Spleen (tissue), 11 donors: Measurements from ENCODE around the gene PAK1. TPM values are rescaled to one million over a fixed set of nuclear protein-coding genes. Genes with fewer than 3 reads are reported as not detected.

Experiments used
- DNase-seq: peaks from one replicate; pipeline ENCODE4 v3.0.0-alpha.2; 2020
- H3K27ac ChIP-seq, 8 donors: fragments of 200-600 bp; sonication (generic) in 7 of 8; 1 replicate in 4 of 8; 2 replicates in 4 of 8; pipeline versions ENCODE4 v1.5.0 to v1.8.0; 2016 to 2021; ENCODE audit warnings: inconsistent platforms in 4 of 8, mild to moderate bottlenecking in 4 of 8, moderate library complexity in 1 of 8
- H3K27me3 ChIP-seq, 7 donors: fragments of 200-600 bp; sonication (generic) in 6 of 7; replicated peaks in 1 of 7; 1 replicate in 4 of 7; 2 replicates in 3 of 7; pipeline versions ENCODE4 v1.5.0 to v1.8.0; 2016 to 2021; ENCODE audit warnings: inconsistent platforms in 3 of 7, mild to moderate bottlenecking in 1 of 7
- H3K36me3 ChIP-seq, 6 donors: fragments of 200-600 bp; sonication (generic) in 5 of 6; 1 replicate in 4 of 6; 2 replicates in 2 of 6; pipeline versions ENCODE4 v1.5.0 to v1.8.0; 2016 to 2021; ENCODE audit warnings: inconsistent platforms in 2 of 6
- H3K4me1 ChIP-seq, 6 donors: fragments of 200-600 bp; sonication (generic) in 5 of 6; 1 replicate in 3 of 6; 2 replicates in 3 of 6; pipeline versions ENCODE4 v1.5.0 to v1.8.0; 2016 to 2021; ENCODE audit warnings: inconsistent platforms in 3 of 6
- H3K4me3 ChIP-seq, 8 donors: fragments of 200-600 bp; sonication (generic) in 7 of 8; 1 replicate in 4 of 8; 2 replicates in 4 of 8; pipeline versions ENCODE4 v1.5.0 to v1.8.0; 2016 to 2021; ENCODE audit warnings: inconsistent platforms in 4 of 8, mild to moderate bottlenecking in 4 of 8, moderate library complexity in 2 of 8
- H3K9me3 ChIP-seq, 8 donors: fragments of 200-600 bp; sonication (generic) in 7 of 8; 1 replicate in 4 of 8; 2 replicates in 4 of 8; pipeline versions ENCODE4 v1.5.0 to v1.8.0; 2016 to 2021; ENCODE audit warnings: inconsistent platforms in 4 of 8
- CTCF ChIP-seq, 11 experiments: fragments of 200-600 bp in 7 of 11; fragments of 450-650 bp in 4 of 11; sonication (generic) in 4 of 11; IDR thresholded peaks in 8 of 11; conservative IDR thresholded peaks in 3 of 11; 1 replicate in 7 of 11; 2 replicates in 4 of 11; pipeline versions ENCODE4 v1.4.0 to v1.8.0; 2016 to 2021; ENCODE audit warnings: antibody characterized with exemption in 11 of 11, inconsistent platforms in 4 of 11, mild to moderate bottlenecking in 1 of 11
- POLR2A ChIP-seq, 3 donors: fragments of 450-650 bp; IDR thresholded peaks; one replicate each; pipeline ENCODE4 v1.5.1; 2017; ENCODE audit warnings: antibody characterized with exemption in 3 of 3, mild to moderate bottlenecking in 1 of 3
- POLR2AphosphoS5 ChIP-seq, 3 donors: sonication (generic); formaldehyde crosslinking; IDR thresholded peaks; one replicate each; pipeline ENCODE4 v1.5.1; 2017; ENCODE audit warnings: antibody characterized with exemption in 3 of 3
- WGBS, 5 donors: extraction: QIAGEN DNeasy Blood & Tissue Kit in 3 of 5; methylation state at CpG; one replicate each; pipeline versions ENCODE4 v1.1.5 to v1.1.7; 2013 to 2018; 5-methylcytosine and 5-hydroxymethylcytosine counted together
- intact Hi-C: fragments of 100-400 bp; cut with DNase I; formaldehyde crosslinking; loops from one replicate; pipeline ENCODE4 v1.15.0; 2023; ENCODE audit warnings: low total_unique reads
- polyA plus RNA-seq, 3 donors: library from polyadenylated mRNA; stranded (reverse); fragments of 200-250 nt; gene quantifications; one replicate each; pipeline ENCODE4 v1.2.1, GENCODE V29; 2013
- total RNA-seq, 7 donors: library from RNA; depleted of rRNA in 3 of 7; stranded (reverse); fragments of >200 nt in 3 of 7; fragmentation: NEBNext Ultra II Directional in 4 of 7; extraction: Animal tissue kit (Norgen Biotek cat#: 25700) in 4 of 7; gene quantifications; one replicate each; pipeline versions ENCODE4 v1.1.0 to v1.2.1, GENCODE V29; 2016 to 2021
- donor health status: healthy with polysubstance abuse.
- donor health status: DM: no; HTN: no; CAD: no; lungs with moderate emphysema.
- donor health status: DM: no; HTN: no; CAD: no.
- donor health status: Bipolar disorder and iron deficiency.
- donor health status: healthy.
- donor health status: DM: no; HTN: no; CAD: no.
- donor health status: DM: yes; HTN: yes; CAD: no.

Gene PAK1
- total and polyA plus RNA-seq, 10 donors: 9.3 to 76.5 (median 37.5) TPM

GRCh38 chr11:77278595-77279506 is 195.0 kb downstream of the PAK1 start:
- intact Hi-C loops: no loop called here
- TF ChIP-seq POLR2A (IDR thresholded peaks at IDR 0.05) (no peak), POLR2AphosphoS5 (IDR thresholded peaks at IDR 0.05) (no peak), CTCF (IDR thresholded peaks at IDR 0.05 in 8 of 11, conservative IDR thresholded peaks at IDR 0.05 in 3 of 11) (no peak)
- 30 to 60% (median 51%) methylated on average over 2 of the region's 2 CpGs for WGBS, 5 donors
- Histone ChIP-seq H3K27me3 (no peaks in the 10 kb centered on the region), H3K9me3 (peaks cover 0 to 8% (median 0%) of the 10 kb centered on the region in 8 donors), H3K4me1 (no peaks in the 10 kb centered on the region), H3K36me3 (no peaks in the 10 kb centered on the region), H3K4me3 (no peak overlapping the region), H3K27ac (peak overlapping the region in 2 of 8 donors; percentile 9 to 44)
- no peak for DNase-seq

DNA sequence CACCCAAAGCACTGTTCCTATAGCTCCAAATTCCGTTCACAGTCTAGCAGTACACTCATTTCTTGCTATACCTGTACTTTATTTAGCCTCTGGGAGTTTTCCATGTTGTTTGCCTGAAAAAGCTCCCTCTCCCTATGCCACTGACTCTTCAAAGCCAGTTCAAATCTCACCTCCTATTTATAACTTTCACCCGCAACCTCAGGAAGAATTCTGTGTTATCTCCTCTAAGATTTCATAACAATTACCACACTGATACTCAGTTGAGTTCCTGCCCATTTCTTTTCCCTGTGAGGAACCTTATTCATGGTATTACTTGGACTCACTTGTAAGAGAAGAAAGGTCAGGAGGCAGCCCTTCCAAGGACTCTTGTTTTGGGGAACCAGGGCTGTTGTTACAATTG is 197.6 kb downstream of the PAK1 start:
- WGBS, 5 donors: 74 to 94% (median 77%) methylated on average over 2 of the region's 2 CpGs

More for the DNA sequence above, 197.6 kb downstream of the PAK1 start:
- Histone ChIP-seq H3K27ac (no peak overlapping the region), H3K27me3 (no peaks in the 10 kb centered on the region), H3K4me1 (no peaks in the 10 kb centered on the region), H3K36me3 (no peaks in the 10 kb centered on the region), H3K4me3 (no peak overlapping the region), H3K9me3 (peaks cover 0 to 8% (median 0%) of the 10 kb centered on the region in 8 donors)
- no peak for DNase-seq
- intact Hi-C loops: no loop called here
- TF ChIP-seq POLR2AphosphoS5 (IDR thresholded peaks at IDR 0.05): no peak
- TF ChIP-seq CTCF (IDR thresholded peaks at IDR 0.05 in 8 of 11, conservative IDR thresholded peaks at IDR 0.05 in 3 of 11): no peak
- TF ChIP-seq POLR2A (IDR thresholded peaks at IDR 0.05): no peak

Other genes with a start within 250 kb of the PAK1 start
- 1 to 10 TPM in 1 of 7 donors, not detected in 6; 1.6 TPM for gene GDPD4, start 172.4 kb downstream of the PAK1 start, total RNA-seq
- gene GDPD4, start 172.4 kb downstream of the PAK1 start, polyA plus RNA-seq: under 1 TPM; 0.07 to 0.26 (median 0.18) TPM
- gene AQP11, start 115.9 kb upstream of the PAK1 start, total RNA-seq: under 1 TPM; 0.21 to 0.74 (median 0.33) TPM
- gene AQP11, start 115.9 kb upstream of the PAK1 start, polyA plus RNA-seq: under 1 TPM; 0.11 to 0.19 (median 0.17) TPM
- 10 to 100 TPM; 66.2 to 94.4 (median 81.3) TPM for gene CLNS1A, start 163.7 kb upstream of the PAK1 start, total RNA-seq
- gene CLNS1A, start 163.7 kb upstream of the PAK1 start, polyA plus RNA-seq: 100 to 1,000 TPM in 2 of 3 donors, 10 to 100 TPM in 1; 74.0 to 111 (median 107) TPM